H9 (cell line): ENCODE data around the gene TOMM5. TPM values are rescaled to one million over a fixed set of nuclear protein-coding genes. Genes with fewer than 3 reads are reported as not detected.
A peak's percentile ranks its signal among the peaks of the same experiment; 100 is the strongest.
"Not testable (repeated sequence)": the region's sequence is repeated elsewhere in the genome, so short reads cannot be mapped to it uniquely, and the experiment has no call there.

Experiments
- DNase-seq: peaks from one replicate; pipeline ENCODE4 v3.0.0-alpha.2; 2017
- H2AFZ ChIP-seq: one replicate; pipeline ENCODE4 v1.6.1; 2013; ENCODE audit warnings: mild to moderate bottlenecking, low read length, control low read depth, moderate library complexity
- H2AK5ac ChIP-seq: 2 replicates; pipeline ENCODE4 v1.6.1; 2013; ENCODE audit warnings: low read length, control low read depth, mixed read lengths; ENCODE audit not compliant: insufficient read length
- H2BK120ac ChIP-seq: one replicate; pipeline ENCODE4 v1.6.1; 2013; ENCODE audit warnings: low read depth, mild to moderate bottlenecking, low read length, control low read depth, inconsistent platforms; ENCODE audit not compliant: poor library complexity, severe bottlenecking
- H2BK12ac ChIP-seq: 2 replicates; pipeline ENCODE4 v1.6.1; 2013; ENCODE audit warnings: low read length, control low read depth, mixed read lengths, low read depth; ENCODE audit not compliant: insufficient read length
- H2BK15ac ChIP-seq: 2 replicates; pipeline ENCODE4 v1.6.1; 2013; ENCODE audit warnings: low read depth, low read length, control low read depth
- H2BK20ac ChIP-seq: one replicate; pipeline ENCODE4 v1.6.1; 2013; ENCODE audit warnings: low read depth, mild to moderate bottlenecking, low read length, control low read depth, inconsistent platforms; ENCODE audit not compliant: poor library complexity, severe bottlenecking
- H2BK5ac ChIP-seq: 2 replicates; pipeline ENCODE4 v1.6.1; 2013; ENCODE audit warnings: low read length, control low read depth, mixed read lengths; ENCODE audit not compliant: insufficient read length
- H3K14ac ChIP-seq: 2 replicates; pipeline ENCODE4 v1.6.1; 2013; ENCODE audit warnings: low read length, control low read depth; ENCODE audit not compliant: insufficient read depth
- H3K18ac ChIP-seq: 2 replicates; pipeline ENCODE4 v1.6.1; 2013; ENCODE audit warnings: low read depth, mild to moderate bottlenecking, mixed read lengths, low read length, control low read depth; ENCODE audit not compliant: insufficient read length
- H3K23ac ChIP-seq: 2 replicates; pipeline ENCODE4 v1.6.1; 2013; ENCODE audit warnings: low read length, control low read depth, mixed read lengths, low read depth; ENCODE audit not compliant: insufficient read length
- H3K23me2 ChIP-seq: 2 replicates; pipeline ENCODE4 v1.6.1; 2013; ENCODE audit warnings: low read depth, mild to moderate bottlenecking, mixed read lengths, low read length, control low read depth; ENCODE audit not compliant: insufficient read length, poor library complexity, severe bottlenecking
- H3K27ac ChIP-seq: 2 replicates; pipeline ENCODE4 v1.5.1; 2013; ENCODE audit warnings: low read length, control low read depth, mixed read lengths, low read depth; ENCODE audit not compliant: insufficient read length
- H3K27me3 ChIP-seq: 2 replicates; pipeline ENCODE4 v1.6.1; 2013; ENCODE audit warnings: low read length, control low read depth, inconsistent platforms; ENCODE audit not compliant: insufficient read depth
- H3K4ac ChIP-seq: 2 replicates; pipeline ENCODE4 v1.6.1; 2013; ENCODE audit warnings: low read depth, mild to moderate bottlenecking, control low read depth, inconsistent platforms, low read length, moderate library complexity
- H3K4me1 ChIP-seq: 2 replicates; pipeline ENCODE4 v1.6.1; 2013; ENCODE audit warnings: low read length, control low read depth, inconsistent platforms; ENCODE audit not compliant: insufficient read depth
- H3K4me2 ChIP-seq: 2 replicates; pipeline ENCODE4 v1.6.1; 2013; ENCODE audit warnings: low read length, control low read depth, mixed read lengths; ENCODE audit not compliant: insufficient read length, insufficient read depth
- H3K56ac ChIP-seq: 2 replicates; pipeline ENCODE4 v1.6.1; 2013; ENCODE audit warnings: low read depth, mild to moderate bottlenecking, mixed read lengths, low read length, control low read depth; ENCODE audit not compliant: insufficient read length
- H3K79me1 ChIP-seq: 2 replicates; pipeline ENCODE4 v1.6.1; 2013; ENCODE audit warnings: low read depth, mild to moderate bottlenecking, moderate library complexity, low read length, control low read depth, inconsistent platforms; ENCODE audit not compliant: insufficient read depth, poor library complexity, severe bottlenecking
- H3K79me2 ChIP-seq: 2 replicates; pipeline ENCODE4 v1.6.1; 2013; ENCODE audit warnings: low read length, control low read depth, inconsistent platforms; ENCODE audit not compliant: insufficient read depth
- H3K9ac ChIP-seq: 2 replicates; pipeline ENCODE4 v1.6.1; 2013; ENCODE audit warnings: low read length, control low read depth, mixed read lengths; ENCODE audit not compliant: insufficient read length; ENCODE audit errors: extremely low read depth
- H3K9me3 ChIP-seq: one replicate; pipeline ENCODE4 v1.6.1; 2013; ENCODE audit warnings: low read depth, low read length, inconsistent platforms; ENCODE audit not compliant: control insufficient read depth
- H3T11ph ChIP-seq: one replicate; pipeline ENCODE4 v1.6.1; 2013; ENCODE audit warnings: mild to moderate bottlenecking, low read length, control low read depth, inconsistent platforms
- H4K20me1 ChIP-seq: one replicate; pipeline ENCODE4 v1.6.1; 2013; ENCODE audit not compliant: control insufficient read depth, insufficient read length, insufficient read depth
- H4K5ac ChIP-seq: 2 replicates; pipeline ENCODE4 v1.6.1; 2013; ENCODE audit warnings: low read depth, mild to moderate bottlenecking, mixed read lengths, low read length, control low read depth; ENCODE audit not compliant: insufficient read length
- H4K8ac ChIP-seq: replicated peaks from 2 replicates; pipeline ENCODE4 v1.6.1; 2013; ENCODE audit warnings: low read length, control low read depth, mixed read lengths, low read depth; ENCODE audit not compliant: insufficient read length
- H4K91ac ChIP-seq: 2 replicates; pipeline ENCODE4 v1.6.1; 2013; ENCODE audit warnings: low read depth, mild to moderate bottlenecking, moderate library complexity, mixed read lengths, low read length, control low read depth; ENCODE audit not compliant: insufficient read length
- H3K27ac Mint-ChIP-seq, 3 experiments: 2 replicates in 2 of 3; 3 replicates in 1 of 3; pipeline ENCODE4 v1.8.0; 2020 to 2021; ENCODE audit warnings: mixed read lengths in 3 of 3, mild to moderate bottlenecking in 1 of 3, moderate library complexity in 1 of 3
- H3K27me3 Mint-ChIP-seq: 2 replicates; pipeline ENCODE4 v1.8.0; 2021; ENCODE audit warnings: low read depth, mild to moderate bottlenecking, moderate library complexity, mixed read lengths
- H3K36me3 Mint-ChIP-seq, 3 experiments: 2 replicates in 2 of 3; 3 replicates in 1 of 3; pipeline ENCODE4 v1.8.0; 2020 to 2021; ENCODE audit warnings: low read depth in 3 of 3, mixed read lengths in 3 of 3; ENCODE audit not compliant: insufficient read depth in 1 of 3
- H3K4me1 Mint-ChIP-seq, 2 experiments: 2 replicates each; pipeline ENCODE4 v1.8.0; 2020; ENCODE audit warnings: mixed read lengths in 2 of 2
- H3K4me3 Mint-ChIP-seq, 2 experiments: 2 replicates in 1 of 2; 3 replicates in 1 of 2; pipeline ENCODE4 v1.8.0; 2020 to 2021; ENCODE audit warnings: mild to moderate bottlenecking in 2 of 2, mixed read lengths in 2 of 2, moderate library complexity in 1 of 2
- H3K9me3 Mint-ChIP-seq, 2 experiments: 2 replicates in 1 of 2; 3 replicates in 1 of 2; pipeline ENCODE4 v1.8.0; 2020; ENCODE audit warnings: mild to moderate bottlenecking in 2 of 2, mixed read lengths in 2 of 2, moderate library complexity in 1 of 2
- WGBS: extraction: QIAGEN DNeasy Blood & Tissue Kit; methylation state at CpG from one replicate; pipeline ENCODE4 v1.1.7; 2013; ENCODE audit warnings: missing lambda C conversion rate, low lambda C conversion rate, mixed read lengths; ENCODE audit not compliant: insufficient read length; ENCODE audit errors: extremely low coverage; 5-methylcytosine and 5-hydroxymethylcytosine counted together
- total RNA-seq: library from RNA; stranded (reverse); gene quantifications from 2 replicates; pipeline ENCODE4 v1.2.1, GENCODE V29; 2021
- TF ChIP-seq, protein P1 (sequence below): fragments of 200-600 bp; sonication (generic); conservative IDR thresholded peaks from 3 replicates; pipeline ENCODE4 v1.8.0; 2021; ENCODE audit warnings: antibody characterized with exemption, mild to moderate bottlenecking

TOMM5 gene
- total RNA-seq, 1 experiment from 2014 or later: 124 TPM

DNA sequence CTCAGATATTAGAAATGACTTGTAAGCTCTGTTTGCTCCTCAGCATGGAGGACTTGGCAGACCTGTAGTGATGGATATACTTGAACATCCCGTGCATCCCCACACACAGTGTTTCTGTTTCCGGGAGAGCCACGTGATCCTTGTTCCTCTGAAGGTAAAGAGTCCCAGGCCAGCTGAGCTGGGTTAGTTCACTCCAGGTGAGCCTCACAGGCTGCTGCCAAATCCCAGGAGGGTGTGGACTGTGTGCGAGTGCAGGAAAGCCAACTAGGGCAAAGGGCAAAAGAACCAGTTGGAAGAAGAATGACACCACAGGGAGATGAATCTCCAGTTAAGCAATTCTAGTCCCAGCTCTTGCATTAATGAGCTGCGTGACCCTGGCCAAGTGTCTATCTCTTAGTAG, 10.4 kb upstream of the TOMM5 start:
- H3K56ac ChIP-seq: no peak overlapping the region
- no peak for DNase-seq
- no peak overlapping the region for H2BK12ac ChIP-seq
- H3K79me2 ChIP-seq: no peaks in the 10 kb centered on the region
- H2BK5ac ChIP-seq: no peak overlapping the region
- H3K27me3 ChIP-seq: peaks cover 3% of the 10 kb centered on the region; the same call in 1 of the 2 replicates
- H4K20me1 ChIP-seq: no peaks in the 10 kb centered on the region
- no peaks in the 10 kb centered on the region for H3K9me3 Mint-ChIP-seq
- no peaks in the 10 kb centered on the region for H3K4me1 Mint-ChIP-seq
- no peak overlapping the region for H4K5ac ChIP-seq
- H3K79me1 ChIP-seq: no peaks in the 10 kb centered on the region
- H3K14ac ChIP-seq: no peak overlapping the region; the same call in 1 of the 2 replicates
- no peaks in the 10 kb centered on the region for H3K23me2 ChIP-seq
- no peaks in the 10 kb centered on the region for H3K9me3 ChIP-seq
- H3K27ac Mint-ChIP-seq: no peak overlapping the region
- no peak overlapping the region for H3K4me2 ChIP-seq
- peaks cover 34% of the 10 kb centered on the region for H3K27me3 Mint-ChIP-seq
- H4K91ac ChIP-seq: no peak overlapping the region
- no CpG with 5 or more reads among the region's 5 CpGs for WGBS
- H4K8ac ChIP-seq: no peak overlapping the region
- no peak overlapping the region for H2BK15ac ChIP-seq
- no peak overlapping the region for H3K23ac ChIP-seq
- no peak overlapping the region for H3K4ac ChIP-seq
- no peak overlapping the region for H3K9ac ChIP-seq
- no peaks in the 10 kb centered on the region for H3K36me3 Mint-ChIP-seq
- no peak overlapping the region for H2BK20ac ChIP-seq
- no peaks in the 10 kb centered on the region for H3K4me1 ChIP-seq
- H3K18ac ChIP-seq: no peak overlapping the region
- no peak overlapping the region for H3K27ac ChIP-seq
- peak overlapping the region; percentile 29 for H2AFZ ChIP-seq
- TF ChIP-seq, protein P1, sequence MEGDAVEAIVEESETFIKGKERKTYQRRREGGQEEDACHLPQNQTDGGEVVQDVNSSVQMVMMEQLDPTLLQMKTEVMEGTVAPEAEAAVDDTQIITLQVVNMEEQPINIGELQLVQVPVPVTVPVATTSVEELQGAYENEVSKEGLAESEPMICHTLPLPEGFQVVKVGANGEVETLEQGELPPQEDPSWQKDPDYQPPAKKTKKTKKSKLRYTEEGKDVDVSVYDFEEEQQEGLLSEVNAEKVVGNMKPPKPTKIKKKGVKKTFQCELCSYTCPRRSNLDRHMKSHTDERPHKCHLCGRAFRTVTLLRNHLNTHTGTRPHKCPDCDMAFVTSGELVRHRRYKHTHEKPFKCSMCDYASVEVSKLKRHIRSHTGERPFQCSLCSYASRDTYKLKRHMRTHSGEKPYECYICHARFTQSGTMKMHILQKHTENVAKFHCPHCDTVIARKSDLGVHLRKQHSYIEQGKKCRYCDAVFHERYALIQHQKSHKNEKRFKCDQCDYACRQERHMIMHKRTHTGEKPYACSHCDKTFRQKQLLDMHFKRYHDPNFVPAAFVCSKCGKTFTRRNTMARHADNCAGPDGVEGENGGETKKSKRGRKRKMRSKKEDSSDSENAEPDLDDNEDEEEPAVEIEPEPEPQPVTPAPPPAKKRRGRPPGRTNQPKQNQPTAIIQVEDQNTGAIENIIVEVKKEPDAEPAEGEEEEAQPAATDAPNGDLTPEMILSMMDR: no peak
- no peak overlapping the region for H3T11ph ChIP-seq
- no peak overlapping the region for H2BK120ac ChIP-seq
- H3K4me3 Mint-ChIP-seq: no peak overlapping the region
- H2AK5ac ChIP-seq: no peak overlapping the region

DNA sequence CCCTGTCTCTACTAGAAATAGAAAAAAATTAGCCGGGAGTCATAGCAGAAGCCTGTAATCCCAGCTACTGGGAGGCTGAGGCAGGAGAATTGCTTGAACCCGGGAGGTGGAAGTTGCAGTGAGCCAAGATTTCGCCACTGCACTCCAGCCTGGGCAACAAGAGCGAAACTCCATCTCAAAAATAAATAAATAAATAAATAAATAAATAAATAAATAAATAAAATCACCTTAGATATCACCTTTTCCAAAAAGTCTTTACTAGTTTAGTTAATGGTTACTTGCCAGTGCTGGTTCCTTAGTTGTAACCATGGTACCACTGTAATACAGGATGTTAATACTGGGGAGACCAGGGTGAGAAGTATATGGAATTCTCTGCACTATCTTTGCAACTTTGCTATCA, 9.7 kb upstream of the TOMM5 start:
- no CpG with 5 or more reads among the region's 4 CpGs for WGBS
- DNase-seq, H3K23me2 ChIP-seq, H3K56ac ChIP-seq, H3K36me3 Mint-ChIP-seq, H3K9me3 Mint-ChIP-seq, H3K18ac ChIP-seq, H3K9ac ChIP-seq, H2AK5ac ChIP-seq, H2BK12ac ChIP-seq, H4K91ac ChIP-seq, H3K14ac ChIP-seq, H2BK15ac ChIP-seq, H3K4me1 ChIP-seq, H4K8ac ChIP-seq, H2AFZ ChIP-seq, H3K4me1 Mint-ChIP-seq, H4K20me1 ChIP-seq, H3K23ac ChIP-seq, H2BK120ac ChIP-seq, H3K4ac ChIP-seq, H3K79me1 ChIP-seq, H2BK20ac ChIP-seq, H3K79me2 ChIP-seq, H3K4me3 Mint-ChIP-seq, H3K4me2 ChIP-seq, H3K9me3 ChIP-seq, H2BK5ac ChIP-seq, H3T11ph ChIP-seq, H4K5ac ChIP-seq, H3K27ac ChIP-seq, H3K27me3 ChIP-seq: not testable (repeated sequence)
- H3K27me3 Mint-ChIP-seq: peaks cover 34% of the 10 kb centered on the region
- H3K27ac Mint-ChIP-seq: peak overlapping the region in 1 of 3 experiments; percentile 18; a peak in 1 of 7 replicates
